Aorta (tissue), 5 donors: ENCODE results near the gene ZNF628. TPM values are rescaled to one million over a fixed set of nuclear protein-coding genes. Genes with fewer than 3 reads are reported as not detected.

Experiments
- ATAC-seq: fragments of 200-7000 bp; cut with Tn5 transposase; one replicate; pipeline ENCODE4 v1.9.1; 2022; ENCODE audit warnings: moderate library complexity; ENCODE audit not compliant: low FRiP score
- DNase-seq, 2 donors: peaks; one replicate each; pipeline ENCODE4 v3.0.0-alpha.2; 2020
- H3K27ac ChIP-seq, 2 donors: one replicate each; pipeline ENCODE4 v1.5.1; 2013; ENCODE audit warnings: low read length in 2 of 2, mild to moderate bottlenecking in 2 of 2, moderate library complexity in 2 of 2, control low read depth in 1 of 2, inconsistent platforms in 1 of 2, low read depth in 1 of 2
- H3K27me3 ChIP-seq, 2 donors: one replicate each; pipeline ENCODE4 v1.6.1; 2013; ENCODE audit warnings: control low read depth in 1 of 2, low read length in 1 of 2, mild to moderate bottlenecking in 1 of 2, moderate library complexity in 1 of 2; ENCODE audit not compliant: insufficient read depth in 2 of 2, control insufficient read depth in 1 of 2
- H3K36me3 ChIP-seq, 2 donors: one replicate each; pipeline ENCODE4 v1.6.1; 2013; ENCODE audit warnings: control low read depth in 1 of 2, low read length in 1 of 2, mild to moderate bottlenecking in 1 of 2; ENCODE audit not compliant: insufficient read depth in 2 of 2, control insufficient read depth in 1 of 2
- H3K4me1 ChIP-seq, 2 donors: one replicate each; pipeline ENCODE4 v1.6.1; 2013; ENCODE audit warnings: low read length in 2 of 2, control low read depth in 1 of 2, mild to moderate bottlenecking in 1 of 2, moderate library complexity in 1 of 2; ENCODE audit not compliant: insufficient read depth in 2 of 2, control insufficient read depth in 1 of 2
- H3K4me3 ChIP-seq, 2 donors: one replicate each; pipeline ENCODE4 v1.5.1; 2013; ENCODE audit warnings: low read length in 2 of 2, control low read depth in 1 of 2, mild to moderate bottlenecking in 1 of 2
- H3K9me3 ChIP-seq: one replicate; pipeline ENCODE4 v1.6.1; 2013; ENCODE audit warnings: mild to moderate bottlenecking, low read length; ENCODE audit not compliant: control insufficient read depth
- WGBS, 2 donors: extraction: QIAGEN DNeasy Blood & Tissue Kit; methylation state at CpG; one replicate each; pipeline ENCODE4 v1.1.7; 2013; 5-methylcytosine and 5-hydroxymethylcytosine counted together
- intact Hi-C, 2 donors: fragments of 100-400 bp; cut with DNase I; formaldehyde crosslinking; loops; one replicate each; pipeline versions ENCODE4 v1.14.2 to v1.15.0; 2022
- polyA plus RNA-seq, 2 donors: library from polyadenylated mRNA; stranded (reverse); fragments of 200-250 nt; gene quantifications; one replicate each; pipeline ENCODE4 v1.2.3, GENCODE V29; 2013
- total RNA-seq, 2 donors: library from RNA; stranded (reverse); fragmentation: NEBNext Ultra II Directional; extraction: Animal tissue kit (Norgen Biotek cat#: 25700); gene quantifications; one replicate each; pipeline ENCODE4 v1.2.1, GENCODE V29; 2021
- donor health status: healthy with polysubstance abuse.
- donor health status: Bipolar disorder and iron deficiency.
- donor health status: DM: no; HTN: no; CAD: no.
- donor health status: DM: no; HTN: no; CAD: no.
- donor health status: DM: yes; HTN: yes; CAD: no.

The ZNF628 gene
- total and polyA plus RNA-seq, 4 donors: 1.3 to 7.0 (median 4.5) TPM

DNA sequence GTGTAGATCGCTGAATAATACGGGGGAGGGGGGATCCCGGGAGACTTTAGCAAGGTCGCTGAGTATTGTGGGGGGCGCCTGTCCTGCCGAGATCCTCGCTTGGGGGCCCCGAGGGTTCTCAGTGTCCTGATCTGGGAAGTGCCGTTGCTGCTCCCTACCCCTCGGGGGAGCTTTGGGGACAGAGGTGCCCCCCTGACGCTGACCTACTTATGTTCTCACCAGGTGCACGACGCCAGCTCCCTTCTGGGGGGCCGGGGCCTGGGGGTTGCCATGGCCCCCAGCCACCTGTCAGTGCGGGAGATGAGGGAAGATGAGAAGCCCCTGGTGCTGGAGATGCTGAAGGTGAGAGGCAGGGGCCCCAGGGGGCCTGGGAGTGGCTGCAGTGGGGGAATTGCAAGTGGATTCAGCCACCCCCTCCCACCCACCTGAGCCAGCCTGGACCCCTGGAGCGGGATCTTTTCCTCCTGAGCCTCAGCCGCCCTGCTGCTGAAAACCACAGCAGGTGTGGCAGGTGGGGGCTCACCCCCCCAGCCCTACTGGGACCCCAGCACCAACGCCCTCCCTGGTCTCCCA, 9.1 kb downstream of the ZNF628 start:
- WGBS, 2 donors: 23 to 31% methylated on average over 16 to 18 of the region's 18 CpGs
- H3K27ac ChIP-seq: peak overlapping the region in 1 of 2 donors; percentile 55
- no peak for DNase-seq
- peak overlapping the region; percentile 5 to 39 for H3K4me3 ChIP-seq
- ATAC-seq: no peak
- intact Hi-C loops: no loop called here
- H3K4me1 ChIP-seq: no peaks in the 10 kb centered on the region
- no peaks in the 10 kb centered on the region for H3K9me3 ChIP-seq
- no peaks in the 10 kb centered on the region for H3K27me3 ChIP-seq
- no peaks in the 10 kb centered on the region for H3K36me3 ChIP-seq

DNA sequence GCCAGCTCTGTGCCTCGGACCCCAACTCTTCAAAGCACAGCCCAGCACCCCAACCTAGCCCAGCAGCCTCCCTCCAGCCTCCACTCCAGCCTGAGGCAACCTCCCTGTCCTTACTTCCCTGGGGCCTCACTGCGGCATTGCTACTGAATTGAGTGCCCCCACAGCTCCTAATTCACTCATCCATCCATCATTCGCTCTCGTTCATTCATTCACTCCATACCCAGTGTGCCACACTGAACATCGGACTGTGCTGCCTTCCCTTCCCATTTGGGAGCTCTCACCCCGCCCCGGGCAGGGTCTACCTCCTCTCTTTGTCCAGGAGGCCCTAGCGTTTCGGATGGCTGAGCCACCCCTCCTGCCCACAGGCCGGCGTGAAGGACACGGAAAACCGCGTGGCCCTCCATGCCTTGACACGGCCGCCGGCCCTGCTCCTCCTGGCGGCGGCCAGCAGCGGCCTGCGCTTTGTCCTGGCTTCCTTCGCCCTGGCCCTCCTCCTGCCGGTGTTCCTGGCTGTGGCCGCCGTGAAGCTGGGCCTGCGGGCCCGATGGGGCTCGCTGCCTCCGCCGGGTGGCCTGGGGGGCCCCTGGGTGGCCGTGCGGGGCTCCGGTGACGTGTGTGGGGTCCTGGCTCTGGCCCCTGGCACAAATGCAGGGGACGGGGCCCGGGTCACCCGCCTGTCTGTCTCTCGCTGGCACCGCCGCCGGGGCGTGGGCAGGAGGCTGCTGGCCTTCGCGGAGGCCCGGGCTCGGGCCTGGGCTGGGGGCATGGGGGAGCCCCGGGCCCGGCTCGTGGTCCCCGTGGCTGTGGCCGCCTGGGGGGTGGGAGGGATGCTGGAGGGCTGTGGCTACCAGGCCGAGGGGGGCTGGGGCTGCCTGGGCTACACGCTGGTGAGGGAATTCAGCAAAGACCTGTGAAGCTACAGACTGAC, 9.9 kb downstream of the ZNF628 start:
- H3K27me3 ChIP-seq: no peaks in the 10 kb centered on the region
- no peaks in the 10 kb centered on the region for H3K36me3 ChIP-seq
- no peak overlapping the region for H3K4me3 ChIP-seq
- DNase-seq (peak in 1 of 2 donors; percentile 60), ATAC-seq (no peak)
- intact Hi-C loops: no loop called here
- H3K4me1 ChIP-seq: no peaks in the 10 kb centered on the region
- H3K27ac ChIP-seq: peak overlapping the region in 1 of 2 donors; percentile 83
- no peaks in the 10 kb centered on the region for H3K9me3 ChIP-seq
- 76 to 82% methylated on average over 52 to 53 of the region's 53 CpGs for WGBS, 2 donors

DNA sequence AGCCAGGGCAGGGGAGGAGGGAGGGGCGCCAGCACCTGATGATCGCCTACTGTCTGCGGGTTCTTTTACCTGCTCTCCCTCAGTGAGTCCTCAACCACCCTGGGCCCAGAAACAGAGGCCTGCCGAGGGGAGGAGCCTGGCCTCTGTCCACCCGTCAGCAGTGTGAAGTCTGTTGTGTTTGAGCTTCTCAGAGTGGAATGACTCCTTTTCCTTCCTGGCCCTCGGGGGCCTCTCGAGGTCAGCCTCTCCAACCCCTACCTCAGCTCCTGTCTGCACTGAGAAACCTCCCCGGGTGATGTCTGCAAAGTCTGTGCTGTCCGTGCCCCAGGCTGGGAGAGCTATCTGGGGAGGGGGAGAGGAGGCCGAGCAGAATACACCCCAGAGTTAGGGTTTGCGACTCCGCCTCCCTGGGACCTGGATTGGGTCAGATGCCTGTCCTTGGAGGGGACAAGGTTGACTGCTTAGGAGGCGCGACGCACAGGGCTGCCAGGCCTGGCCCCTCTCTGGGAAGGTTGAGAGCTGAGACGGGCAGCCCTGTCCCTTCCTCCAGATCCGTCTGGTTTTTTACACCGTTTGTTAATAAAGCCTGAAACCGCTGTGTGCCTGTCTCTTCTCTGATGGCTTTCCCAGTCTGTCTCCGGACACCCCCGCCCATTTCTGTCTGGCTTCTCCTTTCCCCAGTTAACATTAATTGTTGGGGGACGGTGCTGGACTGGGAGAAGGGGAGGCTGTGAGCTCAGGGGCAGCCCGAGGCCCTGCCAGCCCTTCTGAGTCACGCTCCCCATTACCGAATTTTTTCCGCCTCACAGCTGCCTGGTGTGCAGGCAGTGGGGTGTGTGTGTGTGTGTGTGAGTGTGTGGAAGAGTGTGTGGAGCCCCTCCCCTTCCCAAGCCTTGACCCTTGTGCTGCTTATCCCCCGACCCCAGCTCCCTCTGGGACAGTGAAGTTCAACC, 10.8 kb downstream of the ZNF628 start:
- Histone ChIP-seq H3K27me3 (no peaks in the 10 kb centered on the region), H3K4me3 (no peak overlapping the region), H3K4me1 (no peaks in the 10 kb centered on the region), H3K9me3 (no peaks in the 10 kb centered on the region), H3K36me3 (no peaks in the 10 kb centered on the region), H3K27ac (peak overlapping the region in 1 of 2 donors; percentile 83)
- intact Hi-C loops: no loop called here
- ATAC-seq (peak; percentile 86), DNase-seq (peak; percentile 93)
- 12 to 15% methylated on average over 27 of the region's 27 CpGs for WGBS, 2 donors

DNA sequence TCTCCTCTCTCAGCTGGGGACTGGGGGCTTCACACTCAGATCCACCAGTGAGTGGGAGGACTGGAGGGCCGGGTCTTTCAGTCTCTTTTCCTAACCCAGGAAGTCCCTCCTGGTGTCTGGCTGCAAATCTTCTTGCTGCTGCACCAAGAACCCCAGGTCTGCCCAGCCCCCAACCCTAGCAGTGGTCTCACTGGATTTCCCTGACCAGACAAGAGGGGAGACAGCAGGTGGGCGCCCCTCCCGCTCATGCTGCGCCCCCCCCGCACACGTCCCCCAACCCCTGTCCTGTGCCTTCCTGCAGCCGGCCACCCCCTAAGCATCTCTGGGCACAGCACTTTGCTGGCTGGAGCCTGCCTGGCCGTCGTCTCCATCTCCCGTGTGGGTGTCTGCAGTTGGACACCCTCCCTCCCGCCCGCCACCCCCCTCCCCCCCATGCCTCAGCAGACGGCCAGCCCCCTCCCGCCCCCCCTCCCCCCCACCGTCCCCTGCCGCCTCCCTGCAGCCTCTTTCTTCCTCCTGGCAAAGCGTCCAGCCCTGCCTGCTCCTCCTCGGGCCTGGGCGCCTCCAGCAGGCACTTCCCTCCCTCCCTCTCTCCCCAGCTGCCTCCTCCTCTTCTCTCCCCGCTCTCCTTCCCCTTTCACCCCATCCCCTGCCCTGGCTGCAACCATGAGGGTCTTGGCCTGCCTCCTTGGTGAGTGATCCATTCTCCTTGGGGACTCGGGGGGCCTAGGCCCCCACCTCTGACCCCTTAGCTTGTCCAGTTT, 11.7 kb downstream of the ZNF628 start, which contains the start of gene SSC5D:
SSC5D (plus strand) TSS at position 513 of the 764 bp plus-strand sequence; CDS start at position 667, 154 bp downstream.
- H3K27ac ChIP-seq: peak within 1 kb of the TSS in 1 of 2 donors; percentile 83
- intact Hi-C loops: no loop called here
- no peak within 1 kb of the TSS for H3K4me3 ChIP-seq
- H3K9me3 ChIP-seq: no peaks in the 10 kb centered on the region
- DNase-seq: peak in 1 of 2 donors; percentile 71
- 4% methylated on average over 12 to 21 of the region's 21 CpGs for WGBS, 2 donors
- no peaks in the 10 kb centered on the region for H3K27me3 ChIP-seq
- H3K4me1 ChIP-seq: no peaks in the 10 kb centered on the region
- no peak for ATAC-seq
- H3K36me3 ChIP-seq: no peaks in the 10 kb centered on the region

DNA sequence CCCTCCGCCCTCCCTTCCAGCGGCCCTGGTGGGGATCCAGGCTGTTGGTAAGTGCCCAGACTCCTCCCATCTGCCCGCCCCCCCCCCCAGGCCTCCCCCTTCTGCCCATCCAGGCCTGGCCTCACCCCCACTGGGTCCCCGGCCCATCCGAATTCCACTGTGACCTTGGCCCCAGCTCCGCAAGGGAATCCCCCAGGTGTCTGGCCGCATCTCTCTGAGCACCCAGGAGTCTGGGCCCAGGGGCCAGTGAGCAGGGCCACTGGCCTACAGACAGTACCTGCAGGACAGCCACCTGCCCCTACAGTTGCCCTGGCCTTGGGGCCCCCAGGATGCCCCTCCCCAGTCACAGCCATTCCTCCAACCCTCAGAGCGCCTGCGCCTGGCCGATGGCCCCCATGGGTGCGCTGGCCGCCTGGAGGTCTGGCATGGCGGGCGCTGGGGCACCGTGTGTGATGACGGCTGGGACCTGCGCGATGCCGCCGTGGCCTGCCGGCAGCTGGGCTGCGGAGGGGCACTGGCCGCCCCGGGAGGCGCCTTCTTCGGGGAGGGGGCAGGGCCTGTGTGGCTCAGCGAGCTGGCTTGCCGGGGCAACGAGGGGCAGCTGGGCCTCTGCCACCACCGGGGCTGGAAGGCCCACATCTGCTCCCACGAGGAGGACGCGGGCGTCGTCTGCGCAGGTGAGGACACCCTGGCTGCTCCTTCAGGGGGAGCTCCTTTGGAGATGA, 12.7 kb downstream of the ZNF628 start:
- no peaks in the 10 kb centered on the region for H3K9me3 ChIP-seq
- no peak for ATAC-seq
- no peaks in the 10 kb centered on the region for H3K4me1 ChIP-seq
- H3K4me3 ChIP-seq: no peak overlapping the region
- peak in 1 of 2 donors; percentile 51 for DNase-seq
- no peaks in the 10 kb centered on the region for H3K36me3 ChIP-seq
- 65 to 67% methylated on average over 35 to 36 of the region's 36 CpGs for WGBS, 2 donors
- no peaks in the 10 kb centered on the region for H3K27me3 ChIP-seq
- no peak overlapping the region for H3K27ac ChIP-seq
- intact Hi-C loops: no loop called here

DNA sequence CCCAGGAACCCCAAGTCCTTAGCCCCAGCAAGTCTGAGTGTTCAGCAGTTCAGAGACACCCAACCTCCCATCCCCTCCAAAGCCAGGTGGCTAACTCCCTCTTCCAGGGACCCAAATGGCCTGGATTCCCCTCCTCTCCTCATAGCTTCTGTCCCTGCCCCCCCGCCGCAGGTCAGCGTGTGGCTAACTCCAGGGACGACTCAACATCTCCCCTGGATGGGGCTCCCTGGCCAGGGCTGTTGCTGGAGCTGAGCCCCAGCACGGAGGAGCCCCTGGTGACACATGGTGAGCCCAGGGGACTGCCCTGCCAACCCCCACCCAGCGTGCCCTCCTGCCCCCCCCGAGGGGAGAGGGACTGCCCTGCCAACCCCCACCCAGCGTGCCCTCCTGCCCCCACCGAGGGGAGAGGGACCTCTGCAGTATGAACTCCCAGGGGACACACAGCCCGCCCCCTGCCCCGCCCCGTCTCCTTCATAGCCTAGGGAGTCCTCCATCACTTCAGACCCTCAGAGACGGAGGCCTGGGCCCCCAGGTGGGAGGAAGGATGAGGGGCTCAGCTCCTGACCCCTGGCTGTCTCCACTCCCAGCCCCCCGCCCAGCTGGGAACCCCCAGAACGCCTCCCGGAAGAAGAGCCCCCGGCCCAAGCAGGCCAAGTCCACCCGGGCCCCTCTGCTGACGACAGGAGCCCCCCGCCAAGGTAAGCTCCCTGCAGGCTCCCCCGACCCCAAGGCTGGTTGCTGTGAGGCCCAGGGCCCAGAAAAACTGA, 13.5 kb downstream of the ZNF628 start:
- intact Hi-C loops: no loop called here
- no peak overlapping the region for H3K4me3 ChIP-seq
- no peaks in the 10 kb centered on the region for H3K9me3 ChIP-seq
- H3K27ac ChIP-seq: no peak overlapping the region
- WGBS, 2 donors: 73 to 78% methylated on average over 19 to 21 of the region's 21 CpGs
- no peaks in the 10 kb centered on the region for H3K27me3 ChIP-seq
- DNase-seq: no peak
- H3K36me3 ChIP-seq: no peaks in the 10 kb centered on the region
- H3K4me1 ChIP-seq: no peaks in the 10 kb centered on the region
- no peak for ATAC-seq
